Adrenal gland (tissue), 5 donors: Measurements from ENCODE around the gene MUC6.

Experiments used
- POLR2A ChIP-seq, 2 donors: fragments of 450-650 bp; IDR thresholded peaks; one replicate each; pipeline ENCODE4 v1.6.1; 2017; ENCODE audit warnings: antibody characterized with exemption in 2 of 2, mild to moderate bottlenecking in 2 of 2, moderate library complexity in 1 of 2
- TF ChIP-seq, protein P1 (sequence below), 6 experiments: fragments of 450-650 bp in 4 of 6; fragments of 200-600 bp in 2 of 6; sonication (generic) in 1 of 6; IDR thresholded peaks; 1 replicate in 5 of 6; 2 replicates in 1 of 6; pipeline versions ENCODE4 v1.5.1 to v1.8.0; 2016 to 2021; ENCODE audit warnings: antibody characterized with exemption in 6 of 6, mild to moderate bottlenecking in 2 of 6, moderate library complexity in 1 of 6
- donor health status: DM: no; HTN: no; CAD: no.

DNA sequence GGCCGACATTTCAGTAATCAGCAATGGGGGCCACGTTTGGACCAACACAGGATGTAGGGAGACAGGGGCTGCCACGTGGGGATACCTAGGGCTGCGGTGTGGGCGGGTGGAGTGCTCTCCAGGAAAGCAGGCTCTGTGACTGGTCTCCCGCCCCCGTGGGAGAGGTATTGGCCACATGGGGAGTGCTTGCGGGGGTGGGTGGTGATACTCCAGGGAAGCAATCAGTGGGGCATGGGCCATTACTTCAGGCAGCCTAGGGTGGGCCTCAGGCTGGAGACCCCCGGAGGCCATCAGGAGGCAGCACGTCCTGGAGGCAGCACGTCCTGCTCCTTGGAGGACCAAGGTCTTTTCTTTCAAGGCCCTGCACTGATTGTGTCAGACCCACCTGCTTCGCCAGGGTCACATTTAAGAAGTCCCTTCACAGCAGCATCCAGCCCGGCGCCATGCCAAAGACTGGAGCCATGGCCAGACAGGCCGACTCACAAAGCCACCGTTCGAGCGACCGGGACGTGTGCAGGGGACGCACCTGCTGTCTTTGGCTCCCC is 35.1 kb upstream of the MUC6 start:
- no peak for TF ChIP-seq POLR2A (IDR thresholded peaks at IDR 0.05)
- TF ChIP-seq, protein P1, sequence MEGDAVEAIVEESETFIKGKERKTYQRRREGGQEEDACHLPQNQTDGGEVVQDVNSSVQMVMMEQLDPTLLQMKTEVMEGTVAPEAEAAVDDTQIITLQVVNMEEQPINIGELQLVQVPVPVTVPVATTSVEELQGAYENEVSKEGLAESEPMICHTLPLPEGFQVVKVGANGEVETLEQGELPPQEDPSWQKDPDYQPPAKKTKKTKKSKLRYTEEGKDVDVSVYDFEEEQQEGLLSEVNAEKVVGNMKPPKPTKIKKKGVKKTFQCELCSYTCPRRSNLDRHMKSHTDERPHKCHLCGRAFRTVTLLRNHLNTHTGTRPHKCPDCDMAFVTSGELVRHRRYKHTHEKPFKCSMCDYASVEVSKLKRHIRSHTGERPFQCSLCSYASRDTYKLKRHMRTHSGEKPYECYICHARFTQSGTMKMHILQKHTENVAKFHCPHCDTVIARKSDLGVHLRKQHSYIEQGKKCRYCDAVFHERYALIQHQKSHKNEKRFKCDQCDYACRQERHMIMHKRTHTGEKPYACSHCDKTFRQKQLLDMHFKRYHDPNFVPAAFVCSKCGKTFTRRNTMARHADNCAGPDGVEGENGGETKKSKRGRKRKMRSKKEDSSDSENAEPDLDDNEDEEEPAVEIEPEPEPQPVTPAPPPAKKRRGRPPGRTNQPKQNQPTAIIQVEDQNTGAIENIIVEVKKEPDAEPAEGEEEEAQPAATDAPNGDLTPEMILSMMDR (IDR thresholded peaks at IDR 0.05), result no peak
